Measurements from ENCODE around the gene SYPL1. TPM values are rescaled to one million over a fixed set of nuclear protein-coding genes. Genes with fewer than 3 reads are reported as not detected.

SYPL1 gene
- total and polyA plus RNA-seq, 12 donors, result 25.0 to 107 (median 80.7) TPM

DNA sequence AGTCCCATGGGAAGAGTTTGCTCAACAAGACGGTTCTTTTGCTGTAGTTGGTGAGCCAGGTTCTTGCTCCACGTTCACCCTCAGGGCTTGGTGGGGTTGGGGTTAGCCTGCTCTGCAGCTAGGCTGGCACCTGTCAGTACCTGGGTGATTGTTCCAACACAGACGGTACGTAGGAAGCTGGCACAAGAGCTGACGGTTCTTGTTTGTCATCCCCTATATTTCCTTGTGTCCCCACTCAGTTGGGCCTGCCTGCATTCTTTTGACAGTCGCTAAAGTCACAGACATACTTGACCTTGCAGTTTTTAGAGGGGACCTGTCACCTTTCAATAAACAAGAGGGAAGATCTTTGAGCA lies 40.2 kb upstream of the SYPL1 start:
- TF ChIP-seq, protein P1, sequence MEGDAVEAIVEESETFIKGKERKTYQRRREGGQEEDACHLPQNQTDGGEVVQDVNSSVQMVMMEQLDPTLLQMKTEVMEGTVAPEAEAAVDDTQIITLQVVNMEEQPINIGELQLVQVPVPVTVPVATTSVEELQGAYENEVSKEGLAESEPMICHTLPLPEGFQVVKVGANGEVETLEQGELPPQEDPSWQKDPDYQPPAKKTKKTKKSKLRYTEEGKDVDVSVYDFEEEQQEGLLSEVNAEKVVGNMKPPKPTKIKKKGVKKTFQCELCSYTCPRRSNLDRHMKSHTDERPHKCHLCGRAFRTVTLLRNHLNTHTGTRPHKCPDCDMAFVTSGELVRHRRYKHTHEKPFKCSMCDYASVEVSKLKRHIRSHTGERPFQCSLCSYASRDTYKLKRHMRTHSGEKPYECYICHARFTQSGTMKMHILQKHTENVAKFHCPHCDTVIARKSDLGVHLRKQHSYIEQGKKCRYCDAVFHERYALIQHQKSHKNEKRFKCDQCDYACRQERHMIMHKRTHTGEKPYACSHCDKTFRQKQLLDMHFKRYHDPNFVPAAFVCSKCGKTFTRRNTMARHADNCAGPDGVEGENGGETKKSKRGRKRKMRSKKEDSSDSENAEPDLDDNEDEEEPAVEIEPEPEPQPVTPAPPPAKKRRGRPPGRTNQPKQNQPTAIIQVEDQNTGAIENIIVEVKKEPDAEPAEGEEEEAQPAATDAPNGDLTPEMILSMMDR (IDR thresholded peaks at IDR 0.05), result no peak
- no peak for TF ChIP-seq POLR2A (IDR thresholded peaks at IDR 0.05)
- WGBS, 4 donors, result 68 to 86% (median 76%) methylated on average over 6 of the region's 6 CpGs
- no peaks in the 10 kb centered on the region for H3K36me3 ChIP-seq (replicated peaks in 1 of 2)
- H3K9me3 ChIP-seq (replicated peaks in 1 of 3), result no peaks in the 10 kb centered on the region
- H3K4me1 ChIP-seq (replicated peaks in 1 of 2), result no peaks in the 10 kb centered on the region
- no peak overlapping the region for H3K4me3 ChIP-seq
- intact Hi-C loops (cut with DNase I), result loop anchor here (2.0 kb wide), 2 partner anchors 93 to 95 kb away; no protein-coding TSS in a partner anchor
- no peak for DNase-seq
- H3K27ac ChIP-seq, result no peak overlapping the region
- H3K27me3 ChIP-seq, result no peaks in the 10 kb centered on the region

DNA sequence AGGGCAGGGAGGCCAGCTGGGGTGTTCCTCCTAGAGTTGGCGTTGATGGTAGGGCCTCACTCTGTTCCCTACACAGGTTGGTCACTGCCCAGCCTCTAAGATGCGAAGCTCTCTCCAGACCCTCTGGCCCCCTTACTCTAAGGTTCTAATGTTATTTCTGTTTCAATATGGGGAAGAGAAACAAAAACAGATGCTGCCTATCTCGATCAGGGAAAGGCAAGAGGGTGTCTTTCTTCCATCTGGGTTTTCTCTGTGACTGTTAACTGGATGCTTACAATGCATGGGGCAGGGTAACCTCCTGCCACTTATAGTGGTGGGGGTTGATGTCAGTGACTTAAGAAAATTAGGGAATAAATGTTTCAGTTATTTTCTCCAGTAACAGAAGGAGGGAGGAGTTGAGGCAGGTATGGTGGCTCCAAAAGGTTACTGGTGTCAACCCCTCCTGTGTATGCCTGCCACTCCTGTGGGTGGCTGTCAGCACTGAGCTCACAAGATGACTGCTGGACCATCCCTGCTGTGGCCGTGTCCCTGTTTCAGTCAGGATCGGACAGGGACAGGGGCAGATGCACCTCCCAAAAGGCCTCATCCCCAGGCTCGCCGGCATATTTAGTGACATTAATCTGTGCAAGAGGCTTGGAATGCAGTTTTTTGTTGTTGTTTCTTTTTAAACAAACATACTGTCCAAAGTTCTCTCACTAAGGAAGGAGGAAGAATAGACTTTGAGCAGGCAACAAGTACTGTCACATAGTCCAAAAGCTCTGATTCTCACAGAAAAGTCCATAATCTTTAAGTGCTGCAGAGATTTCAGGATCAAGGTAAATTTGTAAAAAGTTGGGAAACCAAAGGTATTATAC lies 39.6 kb upstream of the SYPL1 start:
- Histone ChIP-seq H3K36me3 (replicated peaks in 1 of 2) (no peaks in the 10 kb centered on the region), H3K27me3 (no peaks in the 10 kb centered on the region), H3K27ac (no peak overlapping the region), H3K4me3 (no peak overlapping the region), H3K9me3 (replicated peaks in 1 of 3) (no peaks in the 10 kb centered on the region), H3K4me1 (replicated peaks in 1 of 2) (no peaks in the 10 kb centered on the region)
- TF ChIP-seq POLR2A (IDR thresholded peaks at IDR 0.05), result no peak
- TF ChIP-seq, protein P1 (IDR thresholded peaks at IDR 0.05), result no peak
- intact Hi-C loops (cut with DNase I), result loop anchor here (2.0 kb wide), 2 partner anchors 93 to 95 kb away; no protein-coding TSS in a partner anchor
- 74 to 90% (median 82%) methylated on average over 6 to 7 of the region's 7 CpGs for WGBS, 4 donors
- DNase-seq, result no peak

DNA sequence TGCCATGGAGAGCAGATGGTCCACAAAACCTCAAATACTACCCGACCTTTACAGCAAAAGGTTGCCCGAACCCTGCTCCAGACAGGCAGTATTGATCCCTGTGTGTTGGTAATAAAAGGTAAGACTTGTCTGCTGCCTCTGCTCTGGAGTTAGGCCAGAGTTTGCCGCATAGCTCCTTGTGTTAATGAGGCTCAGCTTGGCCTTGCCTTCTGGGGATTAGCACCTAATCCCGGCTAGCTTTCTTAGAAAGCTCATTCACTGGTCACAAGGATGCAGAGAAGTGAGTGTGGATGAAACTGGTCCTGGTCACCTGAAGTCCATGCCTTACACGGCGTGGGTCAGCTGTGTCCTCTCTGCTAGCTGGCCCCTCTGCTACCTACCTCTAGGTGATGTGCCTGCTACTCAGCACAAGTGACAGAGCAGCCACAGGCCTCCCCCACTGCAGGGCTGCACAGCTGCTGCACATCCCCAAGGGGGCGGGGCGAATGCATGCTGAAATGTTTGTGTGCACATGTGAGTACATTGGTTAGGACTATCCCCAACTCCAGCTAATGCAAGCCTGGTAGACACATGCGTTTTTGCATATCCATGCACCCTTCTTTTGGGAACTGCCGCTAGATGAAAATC lies 31.7 kb upstream of the SYPL1 start:
- Histone ChIP-seq H3K27ac (no peak overlapping the region), H3K36me3 (replicated peaks in 1 of 2) (no peaks in the 10 kb centered on the region), H3K4me1 (replicated peaks in 1 of 2) (no peaks in the 10 kb centered on the region), H3K4me3 (no peak overlapping the region), H3K27me3 (no peaks in the 10 kb centered on the region), H3K9me3 (replicated peaks in 1 of 3) (no peaks in the 10 kb centered on the region)
- no peak for DNase-seq
- WGBS, 4 donors, result 93 to 95% (median 94%) methylated on average over 8 to 10 of the region's 10 CpGs
- TF ChIP-seq, protein P1 (IDR thresholded peaks at IDR 0.05), result no peak
- no peak for TF ChIP-seq POLR2A (IDR thresholded peaks at IDR 0.05)
- intact Hi-C loops (cut with DNase I), result no loop called here

DNA sequence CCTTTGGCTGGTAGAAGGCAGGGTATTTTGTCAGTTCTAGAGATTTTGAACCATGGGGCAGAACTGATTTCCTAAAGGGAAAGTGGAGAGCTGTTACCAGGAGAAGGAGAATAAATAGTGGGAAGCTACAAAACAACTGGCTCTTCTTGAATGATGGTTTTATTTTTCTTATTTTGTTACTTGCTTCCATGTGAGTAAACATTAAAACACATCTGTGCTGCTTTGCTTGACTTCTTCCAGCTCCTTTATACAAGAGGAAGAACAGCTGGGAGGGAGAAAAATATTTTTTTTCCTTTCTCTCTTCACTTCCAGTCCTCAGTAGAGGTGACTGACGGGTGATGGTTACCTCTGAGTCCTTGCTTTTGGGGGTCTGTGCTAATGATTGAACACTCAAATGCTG lies 30.0 kb upstream of the SYPL1 start:
- DNase-seq, result no peak
- H3K4me1 ChIP-seq (replicated peaks in 1 of 2), result no peaks in the 10 kb centered on the region
- TF ChIP-seq, protein P1 (IDR thresholded peaks at IDR 0.05), result no peak
- TF ChIP-seq POLR2A (IDR thresholded peaks at IDR 0.05), result no peak
- intact Hi-C loops (cut with DNase I), result no loop called here
- H3K9me3 ChIP-seq (replicated peaks in 1 of 3), result no peaks in the 10 kb centered on the region
- H3K36me3 ChIP-seq (replicated peaks in 1 of 2), result no peaks in the 10 kb centered on the region
- H3K27me3 ChIP-seq, result no peaks in the 10 kb centered on the region
- WGBS, 4 donors, result 81 to 96% (median 92%) methylated on average over 1 of the region's 1 CpG
- no peak overlapping the region for H3K4me3 ChIP-seq
- H3K27ac ChIP-seq, result no peak overlapping the region
